Non-pigmented ciliary epithelial cell (primary cell): ENCODE measurements around the gene NUP54.

Source experiments
- DNase-seq: peaks from one replicate; pipeline ENCODE4 v3.0.0-alpha.2; 2010; ENCODE audit warnings: low read depth

NUP54 gene

GRCh38 chr4:76144546-76144945 lies 3.7 kb downstream of the NUP54 start:
- DNase-seq = no peak

- DNase-seq = no peak
Observed at GRCh38 chr4:76141241-76141640, 7.0 kb downstream of the NUP54 start.

- DNase-seq = no peak
Observed at GRCh38 chr4:76127754-76128153, 20.4 kb downstream of the NUP54 start.

GRCh38 chr4:76125816-76126215 lies 22.4 kb downstream of the NUP54 start:
- no peak for DNase-seq

GRCh38 chr4:76120199-76120598 lies 28.0 kb downstream of the NUP54 start:
- no peak for DNase-seq

GRCh38 chr4:76117536-76117935 lies 30.7 kb downstream of the NUP54 start:
- DNase-seq = no peak

- DNase-seq = no peak
Observed at GRCh38 chr4:76116821-76117220, 31.4 kb downstream of the NUP54 start.

- DNase-seq = no peak
Observed at GRCh38 chr4:76108467-76109181, 39.6 kb downstream of the NUP54 start.

GRCh38 chr4:76106442-76106841 lies 41.8 kb downstream of the NUP54 start:
- no peak for DNase-seq

- no peak for DNase-seq
Observed at GRCh38 chr4:76105652-76106051, 42.5 kb downstream of the NUP54 start.

GRCh38 chr4:76096076-76096475 lies 52.1 kb downstream of the NUP54 start:
- no peak for DNase-seq

- no peak for DNase-seq
Observed at GRCh38 chr4:76095568-76095967, 52.6 kb downstream of the NUP54 start.

GRCh38 chr4:76091052-76091451 lies 57.1 kb downstream of the NUP54 start:
- no peak for DNase-seq

- DNase-seq = peak; percentile 91
Observed at GRCh38 chr4:76090241-76090691, 57.9 kb downstream of the NUP54 start.

- DNase-seq = no peak
Observed at GRCh38 chr4:76088719-76089118, 59.5 kb downstream of the NUP54 start.

GRCh38 chr4:76087007-76087769 lies 61.0 kb downstream of the NUP54 start:
- no peak for DNase-seq

- no peak for DNase-seq
Observed at GRCh38 chr4:76084542-76084941, 63.7 kb downstream of the NUP54 start.

- no peak for DNase-seq
Observed at GRCh38 chr4:76083386-76083988, 64.7 kb downstream of the NUP54 start.

- no peak for DNase-seq
Observed at GRCh38 chr4:76078033-76078613, 70.1 kb downstream of the NUP54 start.

- no peak for DNase-seq
Observed at GRCh38 chr4:76074993-76075600, 73.1 kb downstream of the NUP54 start.

GRCh38 chr4:76074468-76074867 lies 73.7 kb downstream of the NUP54 start, which contains the start of gene ART3:
Gene ART3, plus strand, starts transcription at chr4:76074709. Its CDS starts 1,181 bp downstream, at chr4:76075890.
- DNase-seq = no peak

- no peak for DNase-seq
Observed at GRCh38 chr4:76072760-76073159, 75.4 kb downstream of the NUP54 start.
